WTC11 (cell line): ENCODE measurements around the gene ITPR2.

ENCODE experiments used
- GTF2I ChIP-seq: fragments of 250-450 bp; sonication (Bioruptor Pico); conservative IDR thresholded peaks from 2 replicates; pipeline ENCODE4 v1.4.0; 2021; ENCODE audit warnings: mild to moderate bottlenecking
- MYBL2 ChIP-seq: sonication (generic); formaldehyde crosslinking; IDR thresholded peaks from 2 replicates; pipeline ENCODE4 v1.8.1; 2023; ENCODE audit warnings: mild to moderate bottlenecking, moderate library complexity, missing genetic modification reagents
- TF ChIP-seq, protein P1 (sequence below): fragments of 200-600 bp; IDR thresholded peaks from 2 replicates; pipeline ENCODE4 v1.8.0; 2022; ENCODE audit warnings: antibody characterized with exemption
- TF ChIP-seq, protein P2 (sequence below): sonication (generic); formaldehyde crosslinking; IDR thresholded peaks from 2 replicates; pipeline ENCODE4 v1.8.0; 2022; ENCODE audit warnings: mild to moderate bottlenecking, missing genetic modification reagents
- TF ChIP-seq, protein P3 (sequence below): sonication (generic); formaldehyde crosslinking; IDR thresholded peaks from 2 replicates; pipeline ENCODE4 v1.8.0; 2022; ENCODE audit warnings: missing genetic modification reagents

GRCh38 chr12:26290565-26290964, 542.4 kb downstream of the ITPR2 start:
- TF ChIP-seq, protein P1, sequence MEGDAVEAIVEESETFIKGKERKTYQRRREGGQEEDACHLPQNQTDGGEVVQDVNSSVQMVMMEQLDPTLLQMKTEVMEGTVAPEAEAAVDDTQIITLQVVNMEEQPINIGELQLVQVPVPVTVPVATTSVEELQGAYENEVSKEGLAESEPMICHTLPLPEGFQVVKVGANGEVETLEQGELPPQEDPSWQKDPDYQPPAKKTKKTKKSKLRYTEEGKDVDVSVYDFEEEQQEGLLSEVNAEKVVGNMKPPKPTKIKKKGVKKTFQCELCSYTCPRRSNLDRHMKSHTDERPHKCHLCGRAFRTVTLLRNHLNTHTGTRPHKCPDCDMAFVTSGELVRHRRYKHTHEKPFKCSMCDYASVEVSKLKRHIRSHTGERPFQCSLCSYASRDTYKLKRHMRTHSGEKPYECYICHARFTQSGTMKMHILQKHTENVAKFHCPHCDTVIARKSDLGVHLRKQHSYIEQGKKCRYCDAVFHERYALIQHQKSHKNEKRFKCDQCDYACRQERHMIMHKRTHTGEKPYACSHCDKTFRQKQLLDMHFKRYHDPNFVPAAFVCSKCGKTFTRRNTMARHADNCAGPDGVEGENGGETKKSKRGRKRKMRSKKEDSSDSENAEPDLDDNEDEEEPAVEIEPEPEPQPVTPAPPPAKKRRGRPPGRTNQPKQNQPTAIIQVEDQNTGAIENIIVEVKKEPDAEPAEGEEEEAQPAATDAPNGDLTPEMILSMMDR, result no peak
- TF ChIP-seq, protein P2, sequence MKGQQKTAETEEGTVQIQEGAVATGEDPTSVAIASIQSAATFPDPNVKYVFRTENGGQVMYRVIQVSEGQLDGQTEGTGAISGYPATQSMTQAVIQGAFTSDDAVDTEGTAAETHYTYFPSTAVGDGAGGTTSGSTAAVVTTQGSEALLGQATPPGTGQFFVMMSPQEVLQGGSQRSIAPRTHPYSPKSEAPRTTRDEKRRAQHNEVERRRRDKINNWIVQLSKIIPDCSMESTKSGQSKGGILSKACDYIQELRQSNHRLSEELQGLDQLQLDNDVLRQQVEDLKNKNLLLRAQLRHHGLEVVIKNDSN (CRISPR knock-in tag), result no peak
- TF ChIP-seq MYBL2 (CRISPR knock-in tag) (no peak), GTF2I (CRISPR knock-in tag) (no peak)
- TF ChIP-seq, protein P3, sequence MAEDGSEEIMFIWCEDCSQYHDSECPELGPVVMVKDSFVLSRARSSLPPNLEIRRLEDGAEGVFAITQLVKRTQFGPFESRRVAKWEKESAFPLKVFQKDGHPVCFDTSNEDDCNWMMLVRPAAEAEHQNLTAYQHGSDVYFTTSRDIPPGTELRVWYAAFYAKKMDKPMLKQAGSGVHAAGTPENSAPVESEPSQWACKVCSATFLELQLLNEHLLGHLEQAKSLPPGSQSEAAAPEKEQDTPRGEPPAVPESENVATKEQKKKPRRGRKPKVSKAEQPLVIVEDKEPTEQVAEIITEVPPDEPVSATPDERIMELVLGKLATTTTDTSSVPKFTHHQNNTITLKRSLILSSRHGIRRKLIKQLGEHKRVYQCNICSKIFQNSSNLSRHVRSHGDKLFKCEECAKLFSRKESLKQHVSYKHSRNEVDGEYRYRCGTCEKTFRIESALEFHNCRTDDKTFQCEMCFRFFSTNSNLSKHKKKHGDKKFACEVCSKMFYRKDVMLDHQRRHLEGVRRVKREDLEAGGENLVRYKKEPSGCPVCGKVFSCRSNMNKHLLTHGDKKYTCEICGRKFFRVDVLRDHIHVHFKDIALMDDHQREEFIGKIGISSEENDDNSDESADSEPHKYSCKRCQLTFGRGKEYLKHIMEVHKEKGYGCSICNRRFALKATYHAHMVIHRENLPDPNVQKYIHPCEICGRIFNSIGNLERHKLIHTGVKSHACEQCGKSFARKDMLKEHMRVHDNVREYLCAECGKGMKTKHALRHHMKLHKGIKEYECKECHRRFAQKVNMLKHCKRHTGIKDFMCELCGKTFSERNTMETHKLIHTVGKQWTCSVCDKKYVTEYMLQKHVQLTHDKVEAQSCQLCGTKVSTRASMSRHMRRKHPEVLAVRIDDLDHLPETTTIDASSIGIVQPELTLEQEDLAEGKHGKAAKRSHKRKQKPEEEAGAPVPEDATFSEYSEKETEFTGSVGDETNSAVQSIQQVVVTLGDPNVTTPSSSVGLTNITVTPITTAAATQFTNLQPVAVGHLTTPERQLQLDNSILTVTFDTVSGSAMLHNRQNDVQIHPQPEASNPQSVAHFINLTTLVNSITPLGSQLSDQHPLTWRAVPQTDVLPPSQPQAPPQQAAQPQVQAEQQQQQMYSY, result no peak
